CD14-positive monocyte (primary cell): ENCODE results near the gene LIAS. TPM values are rescaled to one million over a fixed set of nuclear protein-coding genes. Genes with fewer than 3 reads are reported as not detected.

Experiments
- DNase-seq, 3 donors: peaks; one replicate each; pipeline ENCODE4 v3.0.0-alpha.2; 2011 to 2022
- H2AFZ ChIP-seq: 2 replicates; pipeline ENCODE4 v1.6.0; 2012; ENCODE audit warnings: mild to moderate bottlenecking, low read depth, low read length, inconsistent platforms; ENCODE audit not compliant: insufficient read depth, poor library complexity, severe bottlenecking
- H3K27ac ChIP-seq, 2 donors: 1 replicate in 1 of 2; 2 replicates in 1 of 2; pipeline ENCODE4 v1.5.1; 2012 to 2013; ENCODE audit warnings: low read length in 2 of 2, control low read depth in 1 of 2, inconsistent platforms in 1 of 2, low read depth in 1 of 2, mild to moderate bottlenecking in 1 of 2
- H3K27me3 ChIP-seq, 2 donors: one replicate each; pipeline versions ENCODE4 v1.6.0 to v1.6.1; 2011 to 2013; ENCODE audit warnings: low read length in 2 of 2; ENCODE audit not compliant: control insufficient read depth in 2 of 2, insufficient read depth in 2 of 2
- H3K36me3 ChIP-seq, 2 donors: replicated peaks in 1 of 2; 1 replicate in 1 of 2; 2 replicates in 1 of 2; pipeline versions ENCODE4 v1.5.1 to v1.6.1; 2012 to 2013; ENCODE audit warnings: low read length in 2 of 2, control low read depth in 1 of 2, inconsistent platforms in 1 of 2, mild to moderate bottlenecking in 1 of 2; ENCODE audit not compliant: insufficient read depth in 2 of 2, control insufficient read depth in 1 of 2
- H3K4me1 ChIP-seq, 2 donors: 1 replicate in 1 of 2; 2 replicates in 1 of 2; pipeline versions ENCODE4 v1.5.1 to v1.6.1; 2012 to 2013; ENCODE audit warnings: low read length in 2 of 2, control low read depth in 1 of 2, inconsistent platforms in 1 of 2, mild to moderate bottlenecking in 1 of 2, moderate library complexity in 1 of 2; ENCODE audit not compliant: insufficient read depth in 2 of 2, control insufficient read depth in 1 of 2
- H3K4me2 ChIP-seq: replicated peaks from 2 replicates; pipeline ENCODE3; 2012; ENCODE audit warnings: low read length, moderate library complexity, mild to moderate bottlenecking; ENCODE audit not compliant: poor library complexity, severe bottlenecking; ENCODE audit errors: extremely low read depth
- H3K4me3 ChIP-seq, 3 experiments: fragments of 200-600 bp in 1 of 3; sonication (generic) in 1 of 3; replicated peaks in 1 of 3; 1 replicate in 2 of 3; 2 replicates in 1 of 3; pipeline ENCODE4 v1.5.1; 2011 to 2013; ENCODE audit warnings: low read length in 3 of 3, mild to moderate bottlenecking in 3 of 3, control low read depth in 2 of 3, low read depth in 2 of 3, inconsistent platforms in 1 of 3, moderate library complexity in 1 of 3
- H3K79me2 ChIP-seq: 2 replicates; pipeline ENCODE4 v1.6.0; 2012; ENCODE audit warnings: mild to moderate bottlenecking, control low read depth, inconsistent platforms, low read length, moderate library complexity; ENCODE audit not compliant: insufficient read depth
- H3K9ac ChIP-seq: 2 replicates; pipeline ENCODE4 v1.6.0; 2017; ENCODE audit warnings: low read length, mild to moderate bottlenecking; ENCODE audit not compliant: insufficient read depth, poor library complexity, severe bottlenecking
- H3K9me3 ChIP-seq, 2 donors: replicated peaks in 1 of 2; 1 replicate in 1 of 2; 2 replicates in 1 of 2; pipeline versions ENCODE4 v1.5.1 to v1.6.1; 2012 to 2013; ENCODE audit warnings: low read length in 2 of 2, control low read depth in 1 of 2; ENCODE audit not compliant: control insufficient read depth in 1 of 2, insufficient read depth in 1 of 2
- H4K20me1 ChIP-seq: 2 replicates; pipeline ENCODE4 v1.6.0; 2012; ENCODE audit warnings: mild to moderate bottlenecking, low read length, control low read depth, moderate library complexity; ENCODE audit not compliant: insufficient read depth
- H3K27ac Mint-ChIP-seq, 7 donors: one replicate each; pipeline ENCODE4 v1.8.0; 2020; ENCODE audit warnings: mild to moderate bottlenecking in 7 of 7, mixed read lengths in 7 of 7, moderate library complexity in 6 of 7, inconsistent platforms in 2 of 7
- H3K27me3 Mint-ChIP-seq, 3 donors: one replicate each; pipeline ENCODE4 v1.8.0; 2021 to 2022; ENCODE audit warnings: low read depth in 3 of 3, mild to moderate bottlenecking in 3 of 3, mixed read lengths in 3 of 3, moderate library complexity in 3 of 3, inconsistent platforms in 1 of 3
- H3K36me3 Mint-ChIP-seq, 2 donors: one replicate each; pipeline ENCODE4 v1.8.0; 2020; ENCODE audit warnings: mixed read lengths in 2 of 2, inconsistent platforms in 1 of 2, mild to moderate bottlenecking in 1 of 2
- H3K4me1 Mint-ChIP-seq: one replicate; pipeline ENCODE4 v1.8.0; 2020; ENCODE audit warnings: mild to moderate bottlenecking, mixed read lengths
- H3K4me3 Mint-ChIP-seq, 2 donors: one replicate each; pipeline ENCODE4 v1.8.0; 2020; ENCODE audit warnings: mild to moderate bottlenecking in 2 of 2, mixed read lengths in 2 of 2, moderate library complexity in 1 of 2
- H3K9me3 Mint-ChIP-seq, 7 donors: one replicate each; pipeline ENCODE4 v1.8.0; 2020 to 2022; ENCODE audit warnings: mixed read lengths in 7 of 7, mild to moderate bottlenecking in 6 of 7, moderate library complexity in 6 of 7, inconsistent platforms in 2 of 7
- CTCF ChIP-seq: fragments of 200-600 bp; IDR thresholded peaks from one replicate; pipeline ENCODE4 v1.8.0; 2022; ENCODE audit warnings: antibody characterized with exemption, mild to moderate bottlenecking
- WGBS: methylation state at CpG from one replicate; pipeline ENCODE4 v1.1.5; 2013; ENCODE audit warnings: missing lambda C conversion rate; ENCODE audit not compliant: insufficient coverage; 5-methylcytosine and 5-hydroxymethylcytosine counted together
- intact Hi-C, 2 donors: fragments of 100-400 bp; cut with micrococcal nuclease; formaldehyde crosslinking; loops; one replicate each; pipeline versions ENCODE4 v1.15.0 to v1.15.1; 2023
- polyA plus RNA-seq, 3 donors: library from polyadenylated mRNA; depleted of rRNA in 1 of 3; unstranded in 2 of 3; stranded (reverse) in 1 of 3; fragments of 300-500 nt in 2 of 3; fragments of >200 nt in 1 of 3; fragmentation: Illumina TruSeq in 2 of 3; gene quantifications; 1 replicate in 2 of 3; 2 replicates in 1 of 3; pipeline ENCODE4 v1.2.3, GENCODE V29; 2012 to 2021

Gene LIAS
- polyA plus RNA-seq, 3 donors, result 7.2 to 8.9 (median 7.8) TPM

GRCh38 chr4:39426728-39427127, 32.1 kb upstream of the LIAS start:
- WGBS, result 100% methylated on average over 1 of the region's 1 CpG
- Histone ChIP-seq H4K20me1 (no peaks in the 10 kb centered on the region), H3K4me1 (no peaks in the 10 kb centered on the region), H3K4me2 (no peak overlapping the region), H3K27me3 (no peaks in the 10 kb centered on the region), H3K79me2 (no peaks in the 10 kb centered on the region), H2AFZ (no peak overlapping the region), H3K9ac (no peak overlapping the region), H3K36me3 (no peaks in the 10 kb centered on the region), H3K4me3 (no peak overlapping the region), H3K9me3 (no peaks in the 10 kb centered on the region), H3K27ac (no peak overlapping the region)
- no peaks in the 10 kb centered on the region for H3K36me3 Mint-ChIP-seq
- H3K4me3 Mint-ChIP-seq, result no peak overlapping the region
- no peak for DNase-seq
- no peaks in the 10 kb centered on the region for H3K4me1 Mint-ChIP-seq
- no peaks in the 10 kb centered on the region for H3K9me3 Mint-ChIP-seq
- H3K27me3 Mint-ChIP-seq, result peaks cover 0 to 3% (median 2%) of the 10 kb centered on the region in 3 donors
- intact Hi-C loops, result no loop called here
- H3K27ac Mint-ChIP-seq, result no peak overlapping the region
- TF ChIP-seq CTCF, result no peak

- no peak overlapping the region for H3K27ac ChIP-seq
- no peak overlapping the region for H3K4me3 Mint-ChIP-seq
- H3K27ac Mint-ChIP-seq, result no peak overlapping the region
- no peaks in the 10 kb centered on the region for H3K36me3 Mint-ChIP-seq
- H3K79me2 ChIP-seq, result no peaks in the 10 kb centered on the region
- H3K9me3 ChIP-seq, result no peaks in the 10 kb centered on the region
- no peaks in the 10 kb centered on the region for H3K9me3 Mint-ChIP-seq
- H3K36me3 ChIP-seq, result no peaks in the 10 kb centered on the region
- H3K9ac ChIP-seq, result no peak overlapping the region
- no peaks in the 10 kb centered on the region for H4K20me1 ChIP-seq
- H3K4me1 ChIP-seq, result no peaks in the 10 kb centered on the region
- peaks cover 0 to 4% (median 3%) of the 10 kb centered on the region in 3 donors for H3K27me3 Mint-ChIP-seq
- no peak overlapping the region for H3K4me3 ChIP-seq
- intact Hi-C loops, result no loop called here
- H2AFZ ChIP-seq, result no peak overlapping the region
- no peaks in the 10 kb centered on the region for H3K4me1 Mint-ChIP-seq
- no peak for DNase-seq
- H3K4me2 ChIP-seq, result no peak overlapping the region
- no peak for TF ChIP-seq CTCF
- H3K27me3 ChIP-seq, result no peaks in the 10 kb centered on the region
- WGBS, result 87% methylated on average over 5 of the region's 10 CpGs
These were observed 31.2 kb upstream of the LIAS start for GRCh38 chr4:39427520-39428114.
